H1 (cell line): Measurements from ENCODE around the gene PCTP. TPM values are rescaled to one million over a fixed set of nuclear protein-coding genes. Genes with fewer than 3 reads are reported as not detected.

ENCODE experiments used
- ATF2 ChIP-seq: IDR thresholded peaks from 2 replicates; pipeline ENCODE4 v1.6.1; 2012; ENCODE audit warnings: low read length, inconsistent platforms
- CHD1 ChIP-seq: IDR thresholded peaks from 2 replicates; pipeline ENCODE4 v1.6.1; 2012; ENCODE audit warnings: low read depth, low read length, improper control_type of control experiment
- MAFK ChIP-seq: IDR thresholded peaks from 2 replicates; pipeline ENCODE4 v1.6.1; 2012; ENCODE audit warnings: low read depth, mild to moderate bottlenecking, improper control_type of control experiment, low read length
- RNF2 ChIP-seq: fragments of 200-900, 300-1000 bp; sonication (generic); IDR thresholded peaks from 2 replicates; pipeline ENCODE4 v1.7.1; 2016; ENCODE audit warnings: borderline replicate concordance, low read depth, mild to moderate bottlenecking, antibody characterized with exemption, low read length; ENCODE audit not compliant: poor library complexity, severe bottlenecking; ENCODE audit errors: missing control alignments
- RXRA ChIP-seq: IDR thresholded peaks from 2 replicates; pipeline ENCODE4 v1.6.1; 2011; ENCODE audit warnings: low read depth, mild to moderate bottlenecking, low read length, moderate library complexity; ENCODE audit not compliant: insufficient read depth
- SAP30 ChIP-seq: fragments of 300-600 bp; sonication (generic); IDR thresholded peaks from 2 replicates; pipeline ENCODE4 v1.7.1; 2012; ENCODE audit warnings: low read length, moderate library complexity, mild to moderate bottlenecking, inconsistent platforms; ENCODE audit not compliant: insufficient read depth, insufficient replicate concordance
- SIX5 ChIP-seq: IDR thresholded peaks from 2 replicates; pipeline ENCODE4 v1.6.1; 2011; ENCODE audit warnings: mild to moderate bottlenecking, low read depth, low read length
- TAF7 ChIP-seq: optimal IDR thresholded peaks from 2 replicates; pipeline ENCODE3; 2011; ENCODE audit warnings: low read depth, mild to moderate bottlenecking, inconsistent platforms, low read length, moderate library complexity, borderline replicate concordance
- polyA plus RNA-seq, 7 experiments: library from polyadenylated mRNA; depleted of rRNA in 3 of 7; stranded (reverse) in 5 of 7; unstranded in 2 of 7; fragments of >200 nt in 5 of 7; fragments of 200-250 nt in 2 of 7; gene quantifications; 1 replicate in 5 of 7; 2 replicates in 1 of 7; 4 replicates in 1 of 7; pipeline versions ENCODE4 v1.2.1 to v1.2.3, GENCODE V29; 2011 to 2013; ENCODE audit warnings: missing spikeins in 2 of 7, mixed read lengths in 2 of 7
- total RNA-seq: library from RNA; stranded (reverse); fragmentation: NEBNext Ultra II Directional; extraction: Animal tissue kit (Norgen Biotek cat#: 25700); gene quantifications from 2 replicates; pipeline ENCODE4 v1.2.1, GENCODE V29; 2021

PCTP gene
- total and polyA plus RNA-seq, 2 of the 8 experiments (the other 6 are each of a cell fraction or from before 2014, with no cell fraction given): 14.1 to 14.6 TPM

GRCh38 chr17:55762086-55762858, 11.4 kb downstream of the PCTP start (continued):
- TF ChIP-seq SAP30: no peak
- no peak for TF ChIP-seq MAFK
- no peak for TF ChIP-seq SIX5
- no peak for TF ChIP-seq RXRA
- no peak for TF ChIP-seq CHD1
- no peak for TF ChIP-seq TAF7
- TF ChIP-seq ATF2: no peak
- no peak for TF ChIP-seq RNF2
